ENCODE data around the gene INPP5A.

INPP5A gene

GRCh38 chr10:132611026-132611910 lies 73.7 kb downstream of the INPP5A start:
- no peak for TF ChIP-seq ISL1 (CRISPR knock-in tag; IDR thresholded peaks at IDR 0.05)
- no peak for TF ChIP-seq ARNTL (CRISPR knock-in tag; IDR thresholded peaks at IDR 0.05; ENCODE audit: borderline replicate concordance, low read depth)
- no peak for TF ChIP-seq PPARA (CRISPR knock-in tag; IDR thresholded peaks at IDR 0.05; ENCODE audit: borderline replicate concordance)
- TF ChIP-seq ZNF70 (CRISPR knock-in tag; IDR thresholded peaks at IDR 0.05): no peak
- TF ChIP-seq, protein P1, sequence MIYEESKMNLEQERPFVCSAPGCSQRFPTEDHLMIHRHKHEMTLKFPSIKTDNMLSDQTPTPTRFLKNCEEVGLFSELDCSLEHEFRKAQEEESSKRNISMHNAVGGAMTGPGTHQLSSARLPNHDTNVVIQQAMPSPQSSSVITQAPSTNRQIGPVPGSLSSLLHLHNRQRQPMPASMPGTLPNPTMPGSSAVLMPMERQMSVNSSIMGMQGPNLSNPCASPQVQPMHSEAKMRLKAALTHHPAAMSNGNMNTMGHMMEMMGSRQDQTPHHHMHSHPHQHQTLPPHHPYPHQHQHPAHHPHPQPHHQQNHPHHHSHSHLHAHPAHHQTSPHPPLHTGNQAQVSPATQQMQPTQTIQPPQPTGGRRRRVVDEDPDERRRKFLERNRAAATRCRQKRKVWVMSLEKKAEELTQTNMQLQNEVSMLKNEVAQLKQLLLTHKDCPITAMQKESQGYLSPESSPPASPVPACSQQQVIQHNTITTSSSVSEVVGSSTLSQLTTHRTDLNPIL (CRISPR knock-in tag; IDR thresholded peaks at IDR 0.05; ENCODE audit: low read depth): no peak
- TF ChIP-seq ZFP3 (CRISPR knock-in tag; IDR thresholded peaks at IDR 0.05): no peak
- TF ChIP-seq BACH2 (CRISPR knock-in tag; IDR thresholded peaks at IDR 0.05; ENCODE audit: borderline replicate concordance): no peak
- TF ChIP-seq ZFP30 (CRISPR knock-in tag; IDR thresholded peaks at IDR 0.05): no peak
- ATAC-seq: no peak

DNA sequence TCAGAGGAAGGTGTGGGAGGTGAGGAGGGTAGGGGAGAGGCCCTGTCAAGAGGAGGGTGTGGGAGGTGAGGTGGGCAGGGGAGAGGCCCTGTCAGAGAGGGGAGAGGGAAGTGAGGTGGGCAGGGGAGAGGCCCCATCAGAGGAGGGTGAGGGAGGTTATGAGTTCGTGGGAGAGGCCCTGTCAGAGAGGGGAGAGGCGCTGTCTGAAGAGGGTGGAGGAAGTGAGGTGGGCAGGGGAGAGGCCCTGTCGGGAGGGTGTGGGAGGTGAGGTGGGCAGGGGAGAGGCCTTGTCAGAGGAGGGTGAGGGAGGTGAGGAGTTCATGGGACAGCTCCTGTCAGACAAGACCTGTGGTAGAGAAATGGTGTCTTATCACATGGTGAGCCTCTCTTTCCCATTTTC lies 74.4 kb downstream of the INPP5A start:
- no peak for TF ChIP-seq ZFP3 (CRISPR knock-in tag; IDR thresholded peaks at IDR 0.05)
- TF ChIP-seq SNAI2 (CRISPR knock-in tag; IDR thresholded peaks at IDR 0.05): no peak
- TF ChIP-seq, protein P2, sequence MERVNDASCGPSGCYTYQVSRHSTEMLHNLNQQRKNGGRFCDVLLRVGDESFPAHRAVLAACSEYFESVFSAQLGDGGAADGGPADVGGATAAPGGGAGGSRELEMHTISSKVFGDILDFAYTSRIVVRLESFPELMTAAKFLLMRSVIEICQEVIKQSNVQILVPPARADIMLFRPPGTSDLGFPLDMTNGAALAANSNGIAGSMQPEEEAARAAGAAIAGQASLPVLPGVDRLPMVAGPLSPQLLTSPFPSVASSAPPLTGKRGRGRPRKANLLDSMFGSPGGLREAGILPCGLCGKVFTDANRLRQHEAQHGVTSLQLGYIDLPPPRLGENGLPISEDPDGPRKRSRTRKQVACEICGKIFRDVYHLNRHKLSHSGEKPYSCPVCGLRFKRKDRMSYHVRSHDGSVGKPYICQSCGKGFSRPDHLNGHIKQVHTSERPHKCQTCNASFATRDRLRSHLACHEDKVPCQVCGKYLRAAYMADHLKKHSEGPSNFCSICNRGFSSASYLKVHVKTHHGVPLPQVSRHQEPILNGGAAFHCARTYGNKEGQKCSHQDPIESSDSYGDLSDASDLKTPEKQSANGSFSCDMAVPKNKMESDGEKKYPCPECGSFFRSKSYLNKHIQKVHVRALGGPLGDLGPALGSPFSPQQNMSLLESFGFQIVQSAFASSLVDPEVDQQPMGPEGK (CRISPR knock-in tag; IDR thresholded peaks at IDR 0.05; ENCODE audit: borderline replicate concordance): no peak
- TF ChIP-seq ZC3H10 (CRISPR knock-in tag; IDR thresholded peaks at IDR 0.05): no peak
- TF ChIP-seq RARB (CRISPR knock-in tag; IDR thresholded peaks at IDR 0.05): no peak
- no peak for TF ChIP-seq BACH2 (CRISPR knock-in tag; IDR thresholded peaks at IDR 0.05; ENCODE audit: borderline replicate concordance)
- no peak for TF ChIP-seq CSDC2 (CRISPR knock-in tag; IDR thresholded peaks at IDR 0.05)
- no peak for TF ChIP-seq TCF4 (CRISPR knock-in tag; IDR thresholded peaks at IDR 0.05; ENCODE audit: borderline replicate concordance)
- TF ChIP-seq, protein P3, sequence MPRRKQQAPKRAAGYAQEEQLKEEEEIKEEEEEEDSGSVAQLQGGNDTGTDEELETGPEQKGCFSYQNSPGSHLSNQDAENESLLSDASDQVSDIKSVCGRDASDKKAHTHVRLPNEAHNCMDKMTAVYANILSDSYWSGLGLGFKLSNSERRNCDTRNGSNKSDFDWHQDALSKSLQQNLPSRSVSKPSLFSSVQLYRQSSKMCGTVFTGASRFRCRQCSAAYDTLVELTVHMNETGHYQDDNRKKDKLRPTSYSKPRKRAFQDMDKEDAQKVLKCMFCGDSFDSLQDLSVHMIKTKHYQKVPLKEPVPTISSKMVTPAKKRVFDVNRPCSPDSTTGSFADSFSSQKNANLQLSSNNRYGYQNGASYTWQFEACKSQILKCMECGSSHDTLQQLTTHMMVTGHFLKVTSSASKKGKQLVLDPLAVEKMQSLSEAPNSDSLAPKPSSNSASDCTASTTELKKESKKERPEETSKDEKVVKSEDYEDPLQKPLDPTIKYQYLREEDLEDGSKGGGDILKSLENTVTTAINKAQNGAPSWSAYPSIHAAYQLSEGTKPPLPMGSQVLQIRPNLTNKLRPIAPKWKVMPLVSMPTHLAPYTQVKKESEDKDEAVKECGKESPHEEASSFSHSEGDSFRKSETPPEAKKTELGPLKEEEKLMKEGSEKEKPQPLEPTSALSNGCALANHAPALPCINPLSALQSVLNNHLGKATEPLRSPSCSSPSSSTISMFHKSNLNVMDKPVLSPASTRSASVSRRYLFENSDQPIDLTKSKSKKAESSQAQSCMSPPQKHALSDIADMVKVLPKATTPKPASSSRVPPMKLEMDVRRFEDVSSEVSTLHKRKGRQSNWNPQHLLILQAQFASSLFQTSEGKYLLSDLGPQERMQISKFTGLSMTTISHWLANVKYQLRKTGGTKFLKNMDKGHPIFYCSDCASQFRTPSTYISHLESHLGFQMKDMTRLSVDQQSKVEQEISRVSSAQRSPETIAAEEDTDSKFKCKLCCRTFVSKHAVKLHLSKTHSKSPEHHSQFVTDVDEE (CRISPR knock-in tag; IDR thresholded peaks at IDR 0.05): no peak
- no peak for TF ChIP-seq ESRRG (CRISPR knock-in tag; IDR thresholded peaks at IDR 0.05)
- no peak for ATAC-seq

DNA sequence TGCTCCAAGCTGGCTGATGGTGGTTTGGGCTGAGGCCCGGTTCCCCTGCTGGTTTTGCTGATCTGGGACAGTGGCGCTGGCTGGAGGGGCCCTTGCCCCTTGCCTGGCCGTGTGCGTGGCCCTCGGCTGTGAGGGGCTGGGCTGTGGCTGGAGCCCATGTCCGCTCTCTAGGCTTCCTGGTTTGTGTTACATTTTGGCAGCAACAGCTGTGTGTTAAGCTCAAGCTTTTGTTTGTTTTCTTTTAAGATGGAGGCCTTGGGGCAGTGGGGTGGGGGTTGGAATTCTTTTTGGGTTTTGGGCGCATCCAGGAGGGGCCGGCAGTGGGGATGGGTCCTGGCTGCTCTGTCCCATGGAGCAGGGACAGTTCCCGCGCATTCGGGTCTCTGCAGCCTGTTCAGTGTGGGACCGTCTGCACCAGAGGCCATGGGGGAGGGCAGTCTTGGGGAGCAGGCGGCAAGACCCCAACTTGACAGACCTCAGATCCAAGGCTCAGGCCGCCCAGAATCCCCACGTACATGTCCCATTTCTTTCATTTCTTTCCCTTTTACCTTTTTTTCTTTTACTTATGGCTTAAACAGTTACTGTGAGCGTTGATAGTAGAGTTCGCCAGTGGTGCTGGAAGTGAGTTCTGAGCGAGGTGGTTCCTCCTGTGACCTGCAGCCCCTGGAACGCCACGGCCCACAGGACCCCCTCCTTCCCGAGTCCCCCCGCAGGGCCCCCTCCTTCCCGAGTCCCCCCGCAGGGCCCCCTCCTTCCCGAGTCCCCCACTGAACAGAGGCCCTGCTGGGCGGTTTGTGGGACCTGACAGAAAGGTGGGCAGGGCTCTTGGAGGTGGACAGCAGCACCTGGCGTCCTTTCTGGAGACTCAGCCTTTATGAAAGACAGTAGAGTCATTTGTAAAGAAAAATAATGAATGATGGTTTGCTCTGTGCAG lies 75.3 kb downstream of the INPP5A start:
- no peak for ATAC-seq
- TF ChIP-seq PPARA (CRISPR knock-in tag; IDR thresholded peaks at IDR 0.05; ENCODE audit: borderline replicate concordance): no peak
- no peak for TF ChIP-seq BACH2 (CRISPR knock-in tag; IDR thresholded peaks at IDR 0.05; ENCODE audit: borderline replicate concordance)
- TF ChIP-seq TOX (CRISPR knock-in tag; IDR thresholded peaks at IDR 0.05; ENCODE audit: borderline replicate concordance): no peak
- no peak for TF ChIP-seq CSDC2 (CRISPR knock-in tag; IDR thresholded peaks at IDR 0.05)
- no peak for TF ChIP-seq ZFP3 (CRISPR knock-in tag; IDR thresholded peaks at IDR 0.05)
- TF ChIP-seq SNAI2 (CRISPR knock-in tag; IDR thresholded peaks at IDR 0.05): no peak
- TF ChIP-seq ARNTL (CRISPR knock-in tag; IDR thresholded peaks at IDR 0.05; ENCODE audit: borderline replicate concordance, low read depth): no peak
- no peak for TF ChIP-seq ZNF565 (CRISPR knock-in tag; conservative IDR thresholded peaks at IDR 0.05; ENCODE audit: low read depth)
- no peak for TF ChIP-seq ZNF70 (CRISPR knock-in tag; IDR thresholded peaks at IDR 0.05)
- TF ChIP-seq RARB (CRISPR knock-in tag; IDR thresholded peaks at IDR 0.05): no peak
- TF ChIP-seq ESRRG (CRISPR knock-in tag; IDR thresholded peaks at IDR 0.05): no peak
- TF ChIP-seq POU6F1 (CRISPR knock-in tag; IDR thresholded peaks at IDR 0.05; ENCODE audit: borderline replicate concordance, low read depth): no peak
- no peak for TF ChIP-seq CSRNP3 (CRISPR knock-in tag; IDR thresholded peaks at IDR 0.05)
- no peak for TF ChIP-seq ISL1 (CRISPR knock-in tag; IDR thresholded peaks at IDR 0.05)
- TF ChIP-seq, protein P3 (CRISPR knock-in tag; IDR thresholded peaks at IDR 0.05): no peak

Measured in SK-N-SH treated with all-trans-retinoic acid at 6 μM for 48 hours (cell line).